HepG2 (cell line): ENCODE results near the gene TBC1D16. TPM values are rescaled to one million over a fixed set of nuclear protein-coding genes. Genes with fewer than 3 reads are reported as not detected.

ENCODE experiments used
- CBX1 ChIP-seq: IDR thresholded peaks from one replicate; pipeline ENCODE4 v1.6.1; 2016; ENCODE audit warnings: antibody characterized with exemption, low read depth
- DR1 ChIP-seq: sonication (generic); formaldehyde crosslinking; IDR thresholded peaks from 2 replicates; pipeline ENCODE4 v1.8.0; 2021; ENCODE audit warnings: mild to moderate bottlenecking, missing genetic modification reagents, inconsistent platforms
- ETV5 ChIP-seq: IDR thresholded peaks from 2 replicates; pipeline ENCODE4 v1.6.1; 2018; ENCODE audit warnings: missing biosample characterization, missing genetic modification reagents, inconsistent platforms, borderline replicate concordance
- HNF4A ChIP-seq: sonication (generic); formaldehyde crosslinking; IDR thresholded peaks from 2 replicates; pipeline ENCODE4 v1.4.0; 2020; ENCODE audit warnings: missing genetic modification reagents
- KLF6 ChIP-seq: IDR thresholded peaks from 2 replicates; pipeline ENCODE4 v1.8.0; 2016; ENCODE audit warnings: missing biosample characterization, missing genetic modification reagents
- MIER3 ChIP-seq: IDR thresholded peaks from 2 replicates; pipeline ENCODE4 v1.6.1; 2016; ENCODE audit warnings: missing compliant biosample characterization, borderline replicate concordance
- MZF1 ChIP-seq: sonication (generic); formaldehyde crosslinking; IDR thresholded peaks from 2 replicates; pipeline ENCODE4 v1.8.1; 2023; ENCODE audit warnings: mild to moderate bottlenecking, missing genetic modification reagents, borderline replicate concordance
- PAF1 ChIP-seq: IDR thresholded peaks from 2 replicates; pipeline ENCODE4 v1.6.1; 2016; ENCODE audit warnings: missing genetic modification reagents, missing compliant biosample characterization
- RCOR2 ChIP-seq: IDR thresholded peaks from 2 replicates; pipeline ENCODE4 v1.6.1; 2016; ENCODE audit warnings: missing biosample characterization, missing genetic modification reagents
- SRSF1 ChIP-seq: fragments of 200-400 bp; formaldehyde crosslinking; optimal IDR thresholded peaks from 2 replicates; pipeline ENCODE3; 2017; ENCODE audit warnings: mild to moderate bottlenecking, low read depth, low read length, moderate library complexity
- SRSF4 ChIP-seq: fragments of 200-400 bp; formaldehyde crosslinking; IDR thresholded peaks from one replicate; pipeline ENCODE4 v1.6.1; 2018; ENCODE audit warnings: mild to moderate bottlenecking, low read depth, low read length, moderate library complexity; ENCODE audit not compliant: poor library complexity, severe bottlenecking
- TSC22D2 ChIP-seq: sonication (generic); formaldehyde crosslinking; IDR thresholded peaks from 2 replicates; pipeline ENCODE4 v1.5.1; 2020; ENCODE audit warnings: missing genetic modification reagents, mild to moderate bottlenecking, borderline replicate concordance
- ZNF121 ChIP-seq: sonication (generic); formaldehyde crosslinking; IDR thresholded peaks from 2 replicates; pipeline ENCODE4 v1.5.0; 2020; ENCODE audit warnings: mild to moderate bottlenecking, missing genetic modification reagents
- ZNF354B ChIP-seq: sonication (generic); formaldehyde crosslinking; IDR thresholded peaks from 2 replicates; pipeline ENCODE4 v1.8.0; 2022; ENCODE audit warnings: mild to moderate bottlenecking, missing genetic modification reagents
- ZNF564 ChIP-seq: sonication (generic); formaldehyde crosslinking; IDR thresholded peaks from 2 replicates; pipeline ENCODE4 v1.8.1; 2023; ENCODE audit warnings: mild to moderate bottlenecking, missing genetic modification reagents
- ZNF749 ChIP-seq: sonication (generic); formaldehyde crosslinking; IDR thresholded peaks from 2 replicates; pipeline ENCODE4 v1.8.0; 2022; ENCODE audit warnings: mild to moderate bottlenecking, missing genetic modification reagents, moderate library complexity, borderline replicate concordance
- ZNF790 ChIP-seq: sonication (generic); formaldehyde crosslinking; IDR thresholded peaks from 2 replicates; pipeline ENCODE4 v1.8.0; 2022; ENCODE audit warnings: missing genetic modification reagents, mild to moderate bottlenecking, borderline replicate concordance
- polyA plus RNA-seq, 8 experiments: library from polyadenylated mRNA; depleted of rRNA in 3 of 8; stranded (reverse) in 7 of 8; unstranded in 1 of 8; fragments of >200 nt; fragmentation: Illumina TruSeq in 4 of 8; extraction: Trizol in 4 of 8; gene quantifications; 2 replicates each; pipeline versions ENCODE4 v1.2.1 to v1.2.3, GENCODE V29; 2011 to 2016; ENCODE audit warnings: low read depth in 4 of 8, missing spikeins in 1 of 8, mixed read lengths in 1 of 8; ENCODE audit not compliant: insufficient read depth in 1 of 8
- total RNA-seq, 5 experiments: library from RNA; depleted of rRNA; stranded (reverse); fragments of >200 nt; fragmentation: Illumina TruSeq; extraction: Trizol; gene quantifications; 2 replicates each; pipeline ENCODE4 v1.2.3, GENCODE V29; 2016; ENCODE audit warnings: low read depth in 1 of 5
- TF ChIP-seq, protein P1 (sequence below): IDR thresholded peaks from 2 replicates; pipeline ENCODE4 v1.6.1; 2016; ENCODE audit warnings: mild to moderate bottlenecking
- TF ChIP-seq, protein P2 (sequence below): sonication (generic); formaldehyde crosslinking; conservative IDR thresholded peaks from 2 replicates; pipeline ENCODE4 v1.4.0; 2020; ENCODE audit warnings: mild to moderate bottlenecking, missing genetic modification reagents, moderate library complexity
- TF ChIP-seq, protein P3 (sequence below): IDR thresholded peaks from 2 replicates; pipeline ENCODE4 v1.6.1; 2016; ENCODE audit warnings: low read depth, control low read depth
- TF ChIP-seq, protein P4 (sequence below): sonication (generic); formaldehyde crosslinking; IDR thresholded peaks from 2 replicates; pipeline ENCODE4 v1.4.0; 2020; ENCODE audit warnings: mild to moderate bottlenecking, missing genetic modification reagents

TBC1D16 gene
- total and polyA plus RNA-seq, 2 of the 13 experiments (the other 11 are each of a cell fraction or from before 2014, with no cell fraction given): 14.9 to 24.9 TPM

DNA sequence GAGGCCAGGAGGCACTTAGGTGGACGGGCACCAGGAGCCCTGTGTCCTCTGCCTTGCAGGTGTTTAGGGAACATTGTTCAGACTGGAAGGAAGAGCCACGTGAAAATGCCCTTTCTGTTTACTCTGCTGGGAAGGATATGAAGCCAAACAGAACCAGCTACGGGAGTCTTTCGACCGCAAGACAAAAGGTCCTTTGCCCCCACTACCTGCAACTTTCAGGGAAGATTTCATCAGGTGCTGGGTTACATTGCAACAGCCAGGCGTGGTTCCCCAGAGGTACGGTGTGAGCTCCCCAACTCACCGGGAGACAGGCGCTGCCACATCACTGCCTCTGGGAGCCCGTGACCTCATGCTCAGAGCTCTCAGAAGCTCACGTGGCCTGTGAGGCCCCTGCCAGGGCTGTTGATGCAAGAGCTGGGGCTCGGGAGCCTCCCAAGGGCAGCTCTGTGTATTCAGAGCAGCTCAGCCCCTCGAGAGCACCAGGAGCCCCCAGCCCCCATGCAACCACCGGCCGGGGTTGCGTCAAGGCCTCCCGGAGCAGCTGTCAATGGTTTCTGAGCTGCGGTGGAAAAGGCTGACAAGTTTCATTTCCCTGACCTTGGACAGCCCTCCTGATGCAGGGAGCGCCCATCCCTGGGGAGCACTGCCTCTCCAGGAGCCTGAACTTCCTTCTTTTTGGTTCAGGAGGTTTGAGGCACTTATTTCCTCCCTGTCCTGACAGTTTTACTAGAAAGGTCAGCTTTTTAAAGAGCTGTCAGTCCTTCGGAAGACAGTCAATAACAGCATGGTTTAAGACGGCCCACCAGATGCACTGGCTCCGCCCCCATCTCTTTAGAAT is 42.1 kb downstream of the TBC1D16 start (continued):
- TF ChIP-seq KLF6 (CRISPR knock-in tag) (peak; percentile 99), DR1 (CRISPR knock-in tag) (no peak), ZNF790 (CRISPR knock-in tag) (no peak), RCOR2 (peak; percentile 96), MIER3 (peak; percentile 88; the same call in 1 of the 2 replicates), ZNF564 (CRISPR knock-in tag) (no peak; the same call in 1 of the 2 replicates), HNF4A (peak; percentile 87), ZNF749 (CRISPR knock-in tag) (peak; percentile 98; the same call in 1 of the 2 replicates), ETV5 (CRISPR knock-in tag) (peak; percentile 78), SRSF1 (peak; percentile 93), ZNF121 (CRISPR knock-in tag) (peak; percentile 63; the same call in 1 of the 2 replicates), SRSF4 (no peak), CBX1 (peak; percentile 71), ZNF354B (CRISPR knock-in tag) (peak; percentile 91), TSC22D2 (CRISPR knock-in tag) (peak; percentile 80), PAF1 (no peak), MZF1 (CRISPR knock-in tag) (peak; percentile 89; the same call in 1 of the 2 replicates)
- TF ChIP-seq, protein P1, sequence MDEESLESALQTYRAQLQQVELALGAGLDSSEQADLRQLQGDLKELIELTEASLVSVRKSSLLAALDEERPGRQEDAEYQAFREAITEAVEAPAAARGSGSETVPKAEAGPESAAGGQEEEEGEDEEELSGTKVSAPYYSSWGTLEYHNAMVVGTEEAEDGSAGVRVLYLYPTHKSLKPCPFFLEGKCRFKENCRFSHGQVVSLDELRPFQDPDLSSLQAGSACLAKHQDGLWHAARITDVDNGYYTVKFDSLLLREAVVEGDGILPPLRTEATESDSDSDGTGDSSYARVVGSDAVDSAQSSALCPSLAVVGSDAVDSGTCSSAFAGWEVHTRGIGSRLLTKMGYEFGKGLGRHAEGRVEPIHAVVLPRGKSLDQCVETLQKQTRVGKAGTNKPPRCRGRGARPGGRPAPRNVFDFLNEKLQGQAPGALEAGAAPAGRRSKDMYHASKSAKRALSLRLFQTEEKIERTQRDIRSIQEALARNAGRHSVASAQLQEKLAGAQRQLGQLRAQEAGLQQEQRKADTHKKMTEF (CRISPR knock-in tag): peak; percentile 100
- TF ChIP-seq, protein P2, sequence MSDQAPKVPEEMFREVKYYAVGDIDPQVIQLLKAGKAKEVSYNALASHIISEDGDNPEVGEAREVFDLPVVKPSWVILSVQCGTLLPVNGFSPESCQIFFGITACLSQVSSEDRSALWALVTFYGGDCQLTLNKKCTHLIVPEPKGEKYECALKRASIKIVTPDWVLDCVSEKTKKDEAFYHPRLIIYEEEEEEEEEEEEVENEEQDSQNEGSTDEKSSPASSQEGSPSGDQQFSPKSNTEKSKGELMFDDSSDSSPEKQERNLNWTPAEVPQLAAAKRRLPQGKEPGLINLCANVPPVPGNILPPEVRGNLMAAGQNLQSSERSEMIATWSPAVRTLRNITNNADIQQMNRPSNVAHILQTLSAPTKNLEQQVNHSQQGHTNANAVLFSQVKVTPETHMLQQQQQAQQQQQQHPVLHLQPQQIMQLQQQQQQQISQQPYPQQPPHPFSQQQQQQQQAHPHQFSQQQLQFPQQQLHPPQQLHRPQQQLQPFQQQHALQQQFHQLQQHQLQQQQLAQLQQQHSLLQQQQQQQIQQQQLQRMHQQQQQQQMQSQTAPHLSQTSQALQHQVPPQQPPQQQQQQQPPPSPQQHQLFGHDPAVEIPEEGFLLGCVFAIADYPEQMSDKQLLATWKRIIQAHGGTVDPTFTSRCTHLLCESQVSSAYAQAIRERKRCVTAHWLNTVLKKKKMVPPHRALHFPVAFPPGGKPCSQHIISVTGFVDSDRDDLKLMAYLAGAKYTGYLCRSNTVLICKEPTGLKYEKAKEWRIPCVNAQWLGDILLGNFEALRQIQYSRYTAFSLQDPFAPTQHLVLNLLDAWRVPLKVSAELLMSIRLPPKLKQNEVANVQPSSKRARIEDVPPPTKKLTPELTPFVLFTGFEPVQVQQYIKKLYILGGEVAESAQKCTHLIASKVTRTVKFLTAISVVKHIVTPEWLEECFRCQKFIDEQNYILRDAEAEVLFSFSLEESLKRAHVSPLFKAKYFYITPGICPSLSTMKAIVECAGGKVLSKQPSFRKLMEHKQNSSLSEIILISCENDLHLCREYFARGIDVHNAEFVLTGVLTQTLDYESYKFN (CRISPR knock-in tag): peak; percentile 97
- TF ChIP-seq, protein P3, sequence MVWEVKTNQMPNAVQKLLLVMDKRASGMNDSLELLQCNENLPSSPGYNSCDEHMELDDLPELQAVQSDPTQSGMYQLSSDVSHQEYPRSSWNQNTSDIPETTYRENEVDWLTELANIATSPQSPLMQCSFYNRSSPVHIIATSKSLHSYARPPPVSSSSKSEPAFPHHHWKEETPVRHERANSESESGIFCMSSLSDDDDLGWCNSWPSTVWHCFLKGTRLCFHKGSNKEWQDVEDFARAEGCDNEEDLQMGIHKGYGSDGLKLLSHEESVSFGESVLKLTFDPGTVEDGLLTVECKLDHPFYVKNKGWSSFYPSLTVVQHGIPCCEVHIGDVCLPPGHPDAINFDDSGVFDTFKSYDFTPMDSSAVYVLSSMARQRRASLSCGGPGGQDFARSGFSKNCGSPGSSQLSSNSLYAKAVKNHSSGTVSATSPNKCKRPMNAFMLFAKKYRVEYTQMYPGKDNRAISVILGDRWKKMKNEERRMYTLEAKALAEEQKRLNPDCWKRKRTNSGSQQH (CRISPR knock-in tag): peak; percentile 90; the same call in 1 of the 2 replicates
- TF ChIP-seq, protein P4, sequence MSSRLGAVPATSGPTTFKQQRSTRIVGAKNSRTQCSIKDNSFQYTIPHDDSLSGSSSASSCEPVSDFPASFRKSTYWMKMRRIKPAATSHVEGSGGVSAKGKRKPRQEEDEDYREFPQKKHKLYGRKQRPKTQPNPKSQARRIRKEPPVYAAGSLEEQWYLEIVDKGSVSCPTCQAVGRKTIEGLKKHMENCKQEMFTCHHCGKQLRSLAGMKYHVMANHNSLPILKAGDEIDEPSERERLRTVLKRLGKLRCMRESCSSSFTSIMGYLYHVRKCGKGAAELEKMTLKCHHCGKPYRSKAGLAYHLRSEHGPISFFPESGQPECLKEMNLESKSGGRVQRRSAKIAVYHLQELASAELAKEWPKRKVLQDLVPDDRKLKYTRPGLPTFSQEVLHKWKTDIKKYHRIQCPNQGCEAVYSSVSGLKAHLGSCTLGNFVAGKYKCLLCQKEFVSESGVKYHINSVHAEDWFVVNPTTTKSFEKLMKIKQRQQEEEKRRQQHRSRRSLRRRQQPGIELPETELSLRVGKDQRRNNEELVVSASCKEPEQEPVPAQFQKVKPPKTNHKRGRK (CRISPR knock-in tag): no peak; the same call in 1 of the 2 replicates
